Measurements from ENCODE around the gene RYR3.

The RYR3 gene

GRCh38 chr15:33315044-33315443, 4.3 kb downstream of the RYR3 start:
- DNase-seq (ENCODE audit: low spot score), result no peak
- ATAC-seq (ENCODE audit: low read depth), result no peak
- Histone ChIP-seq H3K36me3 (ENCODE audit: low read depth) (no peaks in the 10 kb centered on the region), H3K4me1 (ENCODE audit: insufficient read depth, poor library complexity, severe bottlenecking) (no peaks in the 10 kb centered on the region), H3K9me3 (ENCODE audit: severe bottlenecking) (no peaks in the 10 kb centered on the region), H3K27ac (ENCODE audit: poor library complexity, severe bottlenecking) (no peak overlapping the region), H3K4me3 (ENCODE audit: severe bottlenecking) (no peak overlapping the region), H3K27me3 (ENCODE audit: insufficient read depth, poor library complexity, severe bottlenecking) (peaks cover 57% of the 10 kb centered on the region)
- TF ChIP-seq CTCF (IDR thresholded peaks at IDR 0.05; ENCODE audit: poor library complexity, severe bottlenecking), result no peak

GRCh38 chr15:33317896-33318295, 7.1 kb downstream of the RYR3 start:
- no peak overlapping the region for H3K4me3 ChIP-seq (ENCODE audit: severe bottlenecking)
- peaks cover 40% of the 10 kb centered on the region for H3K27me3 ChIP-seq (ENCODE audit: insufficient read depth, poor library complexity, severe bottlenecking)
- ATAC-seq (ENCODE audit: low read depth), result no peak
- H3K27ac ChIP-seq (ENCODE audit: poor library complexity, severe bottlenecking), result no peak overlapping the region
- no peak for TF ChIP-seq CTCF (IDR thresholded peaks at IDR 0.05; ENCODE audit: poor library complexity, severe bottlenecking)
- H3K4me1 ChIP-seq (ENCODE audit: insufficient read depth, poor library complexity, severe bottlenecking), result no peaks in the 10 kb centered on the region
- H3K9me3 ChIP-seq (ENCODE audit: severe bottlenecking), result no peaks in the 10 kb centered on the region
- H3K36me3 ChIP-seq (ENCODE audit: low read depth), result no peaks in the 10 kb centered on the region
- DNase-seq (ENCODE audit: low spot score), result no peak

GRCh38 chr15:33320017-33320416, 9.2 kb downstream of the RYR3 start:
- Histone ChIP-seq H3K36me3 (ENCODE audit: low read depth) (no peaks in the 10 kb centered on the region), H3K4me1 (ENCODE audit: insufficient read depth, poor library complexity, severe bottlenecking) (no peaks in the 10 kb centered on the region), H3K4me3 (ENCODE audit: severe bottlenecking) (no peak overlapping the region), H3K9me3 (ENCODE audit: severe bottlenecking) (no peaks in the 10 kb centered on the region), H3K27ac (ENCODE audit: poor library complexity, severe bottlenecking) (no peak overlapping the region), H3K27me3 (ENCODE audit: insufficient read depth, poor library complexity, severe bottlenecking) (peaks cover 34% of the 10 kb centered on the region)
- ATAC-seq (ENCODE audit: low read depth) (no peak), DNase-seq (ENCODE audit: low spot score) (no peak)
- no peak for TF ChIP-seq CTCF (IDR thresholded peaks at IDR 0.05; ENCODE audit: poor library complexity, severe bottlenecking)

- ATAC-seq (ENCODE audit: low read depth) (no peak), DNase-seq (ENCODE audit: low spot score) (no peak)
- Histone ChIP-seq H3K27me3 (ENCODE audit: insufficient read depth, poor library complexity, severe bottlenecking) (peaks cover 34% of the 10 kb centered on the region), H3K9me3 (ENCODE audit: severe bottlenecking) (no peaks in the 10 kb centered on the region), H3K4me1 (ENCODE audit: insufficient read depth, poor library complexity, severe bottlenecking) (no peaks in the 10 kb centered on the region), H3K36me3 (ENCODE audit: low read depth) (no peaks in the 10 kb centered on the region), H3K27ac (ENCODE audit: poor library complexity, severe bottlenecking) (no peak overlapping the region), H3K4me3 (ENCODE audit: severe bottlenecking) (no peak overlapping the region)
- TF ChIP-seq CTCF (IDR thresholded peaks at IDR 0.05; ENCODE audit: poor library complexity, severe bottlenecking), result no peak
These were observed 11.3 kb downstream of the RYR3 start for GRCh38 chr15:33322091-33322490.

GRCh38 chr15:33324609-33325008, 13.8 kb downstream of the RYR3 start:
- ATAC-seq (ENCODE audit: low read depth) (no peak), DNase-seq (ENCODE audit: low spot score) (no peak)
- TF ChIP-seq CTCF (IDR thresholded peaks at IDR 0.05; ENCODE audit: poor library complexity, severe bottlenecking), result no peak
- Histone ChIP-seq H3K27me3 (ENCODE audit: insufficient read depth, poor library complexity, severe bottlenecking) (peaks cover 50% of the 10 kb centered on the region), H3K27ac (ENCODE audit: poor library complexity, severe bottlenecking) (no peak overlapping the region), H3K36me3 (ENCODE audit: low read depth) (no peaks in the 10 kb centered on the region), H3K9me3 (ENCODE audit: severe bottlenecking) (no peaks in the 10 kb centered on the region), H3K4me3 (ENCODE audit: severe bottlenecking) (no peak overlapping the region), H3K4me1 (ENCODE audit: insufficient read depth, poor library complexity, severe bottlenecking) (no peaks in the 10 kb centered on the region)
